KMS-11 (cell line): ENCODE measurements around the gene POU2AF1.

Source experiments
- H2AFZ ChIP-seq: fragments of 200-600 bp; sonication (generic); 2 replicates; pipeline ENCODE4 v1.6.1; 2016; ENCODE audit warnings: antibody characterized with exemption, mixed run types, low read depth
- H3K27ac ChIP-seq: fragments of 200-600 bp; sonication (generic); 2 replicates; pipeline ENCODE4 v1.6.1; 2016; ENCODE audit warnings: mild to moderate bottlenecking, mixed run types
- H3K27me3 ChIP-seq: fragments of 200-600 bp; sonication (generic); 2 replicates; pipeline ENCODE4 v1.6.1; 2017; ENCODE audit warnings: mild to moderate bottlenecking, low read depth, mixed run types, moderate library complexity; ENCODE audit not compliant: insufficient read depth
- H3K36me3 ChIP-seq: fragments of 200-600 bp; sonication (generic); 2 replicates; pipeline ENCODE4 v1.6.1; 2017; ENCODE audit warnings: mild to moderate bottlenecking, mixed run types; ENCODE audit not compliant: insufficient read depth
- H3K4me1 ChIP-seq: fragments of 200-600 bp; sonication (generic); 2 replicates; pipeline ENCODE4 v1.6.1; 2016; ENCODE audit warnings: mild to moderate bottlenecking, low read depth, mixed run types; ENCODE audit not compliant: poor library complexity, severe bottlenecking
- H3K4me2 ChIP-seq: fragments of 200-600 bp; sonication (generic); 2 replicates; pipeline ENCODE4 v1.7.0; 2016; ENCODE audit warnings: mild to moderate bottlenecking, mixed run types
- H3K4me3 ChIP-seq: fragments of 200-600 bp; sonication (generic); IDR thresholded peaks from 2 replicates; pipeline ENCODE4 v1.6.1; 2017; ENCODE audit warnings: low read depth, low read length, mixed read lengths; ENCODE audit not compliant: insufficient read depth
- H3K79me2 ChIP-seq: fragments of 200-600 bp; sonication (generic); 2 replicates; pipeline ENCODE4 v1.6.1; 2016; ENCODE audit warnings: low read depth, mixed run types; ENCODE audit not compliant: insufficient read depth
- H3K9ac ChIP-seq: fragments of 200-600 bp; sonication (generic); 2 replicates; pipeline ENCODE4 v1.6.1; 2016; ENCODE audit warnings: mild to moderate bottlenecking, mixed run types
- H4K20me1 ChIP-seq: fragments of 200-600 bp; sonication (generic); 2 replicates; pipeline ENCODE4 v1.6.1; 2016; ENCODE audit warnings: mild to moderate bottlenecking, mixed run types; ENCODE audit not compliant: insufficient read depth
- CTCF ChIP-seq: fragments of 200-600 bp; sonication (generic); conservative IDR thresholded peaks from 2 replicates; pipeline ENCODE4 v1.6.1; 2017; ENCODE audit warnings: low read depth, mild to moderate bottlenecking, antibody characterized with exemption, low read length, moderate library complexity, mixed read lengths

POU2AF1 gene

DNA sequence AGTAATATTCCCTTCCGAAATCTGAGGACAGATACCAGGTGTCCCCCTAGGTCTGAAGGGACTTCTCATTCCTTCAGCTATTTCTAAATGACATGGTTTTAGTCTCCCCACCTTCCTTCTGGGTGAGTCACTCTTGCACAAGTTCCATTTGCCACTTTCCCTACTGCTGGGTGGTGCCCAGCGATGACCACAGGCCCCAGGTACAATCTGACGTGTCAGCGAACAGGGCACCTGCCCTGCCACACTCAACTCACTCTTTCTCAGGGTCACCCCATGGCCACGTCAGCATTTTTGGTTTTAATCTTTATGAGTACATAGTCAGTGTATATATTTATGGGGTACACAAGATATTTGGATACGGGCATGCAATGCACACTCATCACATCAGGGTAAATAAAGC lies 17.2 kb downstream of the POU2AF1 start:
- no peak overlapping the region for H3K27ac ChIP-seq
- no peaks in the 10 kb centered on the region for H3K27me3 ChIP-seq
- no peaks in the 10 kb centered on the region for H4K20me1 ChIP-seq
- peaks cover 52% of the 10 kb centered on the region for H3K79me2 ChIP-seq
- TF ChIP-seq CTCF = no peak
- H3K4me2 ChIP-seq = 0 out of 2 replicates have a peak overlapping the region, but pooled peaks have one; percentile 17
- H3K4me1 ChIP-seq = peaks cover 80% of the 10 kb centered on the region
- 0 out of 2 replicates have a peak, but pooled peaks cover 4% of the 10 kb centered on the region for H3K36me3 ChIP-seq
- H3K9ac ChIP-seq = no peak overlapping the region
- no peak overlapping the region for H2AFZ ChIP-seq
- H3K4me3 ChIP-seq = no peak overlapping the region

GRCh38 chr11:111361052-111361801 lies 17.8 kb downstream of the POU2AF1 start:
- H3K9ac ChIP-seq = no peak overlapping the region
- H3K4me2 ChIP-seq = peak overlapping the region; percentile 17; the same call in 1 of the 2 replicates
- H3K27ac ChIP-seq = no peak overlapping the region
- H3K36me3 ChIP-seq = 0 out of 2 replicates have a peak, but pooled peaks cover 4% of the 10 kb centered on the region
- H3K27me3 ChIP-seq = no peaks in the 10 kb centered on the region
- H2AFZ ChIP-seq = no peak overlapping the region
- TF ChIP-seq CTCF = no peak
- peaks cover 46% of the 10 kb centered on the region; the same call in 1 of the 2 replicates for H3K79me2 ChIP-seq
- H3K4me1 ChIP-seq = peaks cover 73% of the 10 kb centered on the region
- H3K4me3 ChIP-seq = no peak overlapping the region
- H4K20me1 ChIP-seq = no peaks in the 10 kb centered on the region

GRCh38 chr11:111360150-111361043 lies 18.7 kb downstream of the POU2AF1 start:
- 0 out of 2 replicates have a peak, but pooled peaks cover 4% of the 10 kb centered on the region for H3K36me3 ChIP-seq
- no peaks in the 10 kb centered on the region for H4K20me1 ChIP-seq
- H3K9ac ChIP-seq = no peak overlapping the region
- no peak overlapping the region for H3K27ac ChIP-seq
- no peak for TF ChIP-seq CTCF
- peaks cover 37% of the 10 kb centered on the region; the same call in 1 of the 2 replicates for H3K79me2 ChIP-seq
- no peak overlapping the region for H3K4me3 ChIP-seq
- no peak overlapping the region for H2AFZ ChIP-seq
- H3K27me3 ChIP-seq = no peaks in the 10 kb centered on the region
- H3K4me1 ChIP-seq = peaks cover 65% of the 10 kb centered on the region
- H3K4me2 ChIP-seq = no peak overlapping the region

GRCh38 chr11:111359223-111360149 lies 19.6 kb downstream of the POU2AF1 start:
- Histone ChIP-seq H4K20me1 (no peaks in the 10 kb centered on the region), H3K4me3 (no peak overlapping the region), H2AFZ (no peak overlapping the region), H3K79me2 (peaks cover 28% of the 10 kb centered on the region; the same call in 1 of the 2 replicates), H3K4me1 (peaks cover 56% of the 10 kb centered on the region), H3K4me2 (no peak overlapping the region), H3K9ac (no peak overlapping the region), H3K27me3 (no peaks in the 10 kb centered on the region), H3K36me3 (0 out of 2 replicates have a peak, but pooled peaks cover 4% of the 10 kb centered on the region), H3K27ac (no peak overlapping the region)
- 0 out of 2 replicates have a peak, but pooled peaks have one; percentile 40 for TF ChIP-seq CTCF
